PC-3 (cell line): Measurements from ENCODE around the gene HLA-DMB. TPM values are rescaled to one million over a fixed set of nuclear protein-coding genes. Genes with fewer than 3 reads are reported as not detected.

ENCODE experiments used
- ATAC-seq: fragments of 200-7000 bp; cut with Tn5 transposase; 2 replicates; pipeline ENCODE4 v1.9.1; 2020; ENCODE audit warnings: mild to moderate bottlenecking, moderate library complexity
- BruUV-seq: library from RNA; stranded (reverse); fragments of 400-500 nt; replicated peaks from 2 replicates; lab custom pipeline; 2021; lab: Mats Ljungman, UMichigan
- CTCF ChIA-PET: fragments of 300-600 bp; sonication (Branson Sonifier 250); formaldehyde crosslinking; loops from one replicate; lab custom pipeline; 2022; ENCODE audit warnings: antibody characterized with exemption; lab: Charles Lee
- POLR2A ChIA-PET: fragments of 300-600 bp; sonication (Branson Sonifier 250); formaldehyde crosslinking; loops from one replicate; lab custom pipeline; 2022; ENCODE audit warnings: antibody characterized with exemption; ENCODE audit not compliant: unreplicated experiment; lab: Charles Lee
- DNase-seq: peaks from one replicate; pipeline ENCODE4 v3.0.0-alpha.2; 2015
- H2AFZ ChIP-seq: fragments of 300-600 bp; sonication (generic); 2 replicates; pipeline ENCODE4 v1.6.0; 2016; ENCODE audit warnings: antibody characterized with exemption, low read length
- H3F3A ChIP-seq: fragments of 300-600 bp; sonication (generic); one replicate; pipeline ENCODE4 v1.6.0; 2017; ENCODE audit warnings: antibody characterized with exemption, low read length, control low read depth, mild to moderate bottlenecking; ENCODE audit not compliant: unreplicated experiment
- H3K27ac ChIP-seq: fragments of 300-600 bp; sonication (generic); 2 replicates; pipeline ENCODE4 v1.5.1; 2016; ENCODE audit warnings: mild to moderate bottlenecking, low read length
- H3K27me3 ChIP-seq: fragments of 300-600 bp; sonication (generic); 2 replicates; pipeline ENCODE4 v1.6.1; 2016; ENCODE audit warnings: low read length, mixed read lengths
- H3K36me3 ChIP-seq: fragments of 300-600 bp; sonication (generic); 2 replicates; pipeline ENCODE4 v1.6.1; 2016; ENCODE audit warnings: low read depth, mixed run types, low read length, mixed read lengths
- H3K4me1 ChIP-seq: fragments of 300-600 bp; sonication (generic); 2 replicates; pipeline ENCODE4 v1.5.1; 2016; ENCODE audit warnings: low read length; ENCODE audit not compliant: insufficient read depth
- H3K4me2 ChIP-seq: fragments of 300-600 bp; sonication (generic); 2 replicates; pipeline ENCODE4 v1.6.0; 2016; ENCODE audit warnings: low read length
- H3K4me3 ChIP-seq: fragments of 300-600 bp; sonication (generic); 2 replicates; pipeline ENCODE4 v1.5.1; 2016; ENCODE audit warnings: mild to moderate bottlenecking, low read length, mixed read lengths
- H3K79me2 ChIP-seq: fragments of 300-600 bp; sonication (generic); 2 replicates; pipeline ENCODE4 v1.6.1; 2017; ENCODE audit warnings: low read length, mixed read lengths
- H3K9ac ChIP-seq: fragments of 300-600 bp; sonication (generic); 2 replicates; pipeline ENCODE4 v1.6.0; 2016; ENCODE audit warnings: mild to moderate bottlenecking, low read length
- H3K9me2 ChIP-seq: fragments of 300-600 bp; sonication (generic); replicated peaks from 2 replicates; pipeline ENCODE4 v1.6.1; 2016; ENCODE audit warnings: mixed run types, low read length, mixed read lengths
- H3K9me3 ChIP-seq: fragments of 300-600 bp; sonication (generic); 2 replicates; pipeline ENCODE4 v1.6.1; 2016; ENCODE audit warnings: low read length, mixed read lengths
- H4K20me1 ChIP-seq: fragments of 300-600 bp; sonication (generic); 2 replicates; pipeline ENCODE4 v1.6.1; 2016; ENCODE audit warnings: low read length, mixed read lengths
- CTCF ChIP-seq: fragments of 300-600 bp; sonication (generic); conservative IDR thresholded peaks from 2 replicates; pipeline ENCODE4 v1.5.1; 2017; ENCODE audit warnings: antibody characterized with exemption, low read depth, mild to moderate bottlenecking, low read length
- EZH2 ChIP-seq: fragments of 300-600 bp; sonication (generic); IDR thresholded peaks from one replicate; pipeline ENCODE4 v1.6.1; 2017; ENCODE audit warnings: antibody characterized with exemption, mild to moderate bottlenecking, low read length; ENCODE audit not compliant: unreplicated experiment
- EZH2phosphoT487 ChIP-seq: fragments of 300-600 bp; sonication (generic); IDR thresholded peaks from 2 replicates; pipeline ENCODE4 v1.6.1; 2018; ENCODE audit warnings: mild to moderate bottlenecking, antibody characterized with exemption, low read length, borderline replicate concordance
- intact Hi-C: fragments of 100-400 bp; cut with micrococcal nuclease; formaldehyde crosslinking; loops from 2 replicates; pipeline ENCODE4 v1.9.0; 2023
- total RNA-seq: library from RNA; depleted of rRNA; stranded (reverse); fragments of >200 nt; gene quantifications from 2 replicates; pipeline ENCODE4 v1.2.3, GENCODE V29; 2014

The HLA-DMB gene
- total RNA-seq, 1 experiment from 2014 or later = not detected

- TF ChIP-seq CTCF (no peak), EZH2phosphoT487 (no peak), EZH2 (no peak)
- ATAC-seq = no peak
- POLR2A ChIA-PET = no interaction called here
These were observed 20.1 kb downstream of the HLA-DMB start for GRCh38 chr6:32920715-32921114.

GRCh38 chr6:32912951-32913350, 27.9 kb downstream of the HLA-DMB start:
- H3K27ac ChIP-seq = no peak overlapping the region
- no peaks in the 10 kb centered on the region for H3K9me2 ChIP-seq
- H3K4me1 ChIP-seq = no peaks in the 10 kb centered on the region
- H3K79me2 ChIP-seq = no peaks in the 10 kb centered on the region
- H3F3A ChIP-seq = no peaks in the 10 kb centered on the region
- no peaks in the 10 kb centered on the region for H3K9me3 ChIP-seq
- TF ChIP-seq EZH2phosphoT487 (no peak), EZH2 (no peak), CTCF (no peak)
- peaks cover 36% of the 10 kb centered on the region for H3K27me3 ChIP-seq
- H3K4me3 ChIP-seq = no peak overlapping the region
- no peak for ATAC-seq
- H4K20me1 ChIP-seq = no peaks in the 10 kb centered on the region
- no peak overlapping the region for H2AFZ ChIP-seq
- no peak overlapping the region for H3K9ac ChIP-seq
- DNase-seq = no peak
- ChIA-PET POLR2A (no interaction called here), CTCF (interaction anchor here (0.9 kb wide), 1 partner anchor 42 kb away, joined by 7 read pairs; no protein-coding TSS in a partner anchor)
- BruUV-seq = no TSS peak
- no peak overlapping the region for H3K4me2 ChIP-seq
- no peaks in the 10 kb centered on the region for H3K36me3 ChIP-seq
- intact Hi-C loops = no loop called here

More at GRCh38 chr6:32920715-32921114, 20.1 kb downstream of the HLA-DMB start:
- Histone ChIP-seq H3K27ac (no peak overlapping the region), H3K4me1 (no peaks in the 10 kb centered on the region), H3K9ac (no peak overlapping the region), H3K4me3 (no peak overlapping the region), H3F3A (no peaks in the 10 kb centered on the region), H3K4me2 (no peak overlapping the region), H2AFZ (no peak overlapping the region), H3K27me3 (peaks cover 39% of the 10 kb centered on the region), H3K9me2 (no peaks in the 10 kb centered on the region), H3K9me3 (no peaks in the 10 kb centered on the region), H4K20me1 (no peaks in the 10 kb centered on the region), H3K79me2 (no peaks in the 10 kb centered on the region), H3K36me3 (no peaks in the 10 kb centered on the region)
- BruUV-seq = no TSS peak
- intact Hi-C loops = no loop called here
- no peak for DNase-seq
- CTCF ChIA-PET = interaction anchor here (0.7 kb wide), 1 partner anchor 13 kb away, joined by 3 read pairs; no protein-coding TSS in a partner anchor

- no peak overlapping the region for H3K27ac ChIP-seq
- CTCF ChIA-PET = no interaction called here
These were observed 31.9 kb downstream of the HLA-DMB start for GRCh38 chr6:32908897-32909296.

More at GRCh38 chr6:32908897-32909296, 31.9 kb downstream of the HLA-DMB start:
- DNase-seq = no peak
- no peak overlapping the region for H3K4me2 ChIP-seq
- POLR2A ChIA-PET = no interaction called here
- H3K4me3 ChIP-seq = no peak overlapping the region
- ATAC-seq = no peak
- H3K27me3 ChIP-seq = peaks cover 31% of the 10 kb centered on the region
- BruUV-seq = no TSS peak
- TF ChIP-seq EZH2 = no peak
- H3K36me3 ChIP-seq = no peaks in the 10 kb centered on the region
- no peaks in the 10 kb centered on the region for H3K9me3 ChIP-seq
- intact Hi-C loops = no loop called here
- no peaks in the 10 kb centered on the region for H3K9me2 ChIP-seq
- H3K4me1 ChIP-seq = peaks cover 8% of the 10 kb centered on the region; the same call in 1 of the 2 replicates
- no peaks in the 10 kb centered on the region for H3F3A ChIP-seq
- H4K20me1 ChIP-seq = no peaks in the 10 kb centered on the region
- no peak overlapping the region for H2AFZ ChIP-seq
- H3K79me2 ChIP-seq = no peaks in the 10 kb centered on the region
- no peak overlapping the region for H3K9ac ChIP-seq
